ENCODE data around the gene DMBX1. TPM values are rescaled to one million over a fixed set of nuclear protein-coding genes. Genes with fewer than 3 reads are reported as not detected.

DMBX1 gene
- polyA plus RNA-seq, 2 of the 4 experiments (the other 2 are of a cell fraction): 0.44 to 2.2 TPM

- TF ChIP-seq ZSCAN20 (CRISPR knock-in tag; IDR thresholded peaks at IDR 0.05) (no peak), TP53 (CRISPR knock-in tag; IDR thresholded peaks at IDR 0.05) (no peak), NR3C1 (IDR thresholded peaks at IDR 0.05) (no peak), MAZ (IDR thresholded peaks at IDR 0.05; ENCODE audit: borderline replicate concordance, low read depth, low read length) (no peak), EHMT2 (IDR thresholded peaks at IDR 0.05; ENCODE audit: low read depth) (no peak), PBX3 (IDR thresholded peaks at IDR 0.05) (no peak), HOXB13 (CRISPR knock-in tag; IDR thresholded peaks at IDR 0.05; ENCODE audit: low read depth) (no peak), REST (IDR thresholded peaks at IDR 0.05) (no peak)
Measured at GRCh38 chr1:46483589-46483988, 6.0 kb upstream of the DMBX1 start (continued).

GRCh38 chr1:46484783-46485490 lies 4.7 kb upstream of the DMBX1 start:
- Histone ChIP-seq H3K4me3 (no peak overlapping the region), H3K27ac (no peak overlapping the region), H3K9me3 (no peaks in the 10 kb centered on the region), H3K4me1 (no peaks in the 10 kb centered on the region), H3K4me2 (no peak overlapping the region)
- FAIRE-seq: no peak
- ChIA-PET CTCF (interaction anchor here (0.9 to 18.2 kb wide), 3 partner anchors 8 to 46 kb away, joined by 4 to 235 read pairs (median 33); a partner anchor contains a TSS), POLR2A (no interaction called here)
- no peak for TF ChIP-seq ZSCAN20 (CRISPR knock-in tag; IDR thresholded peaks at IDR 0.05)
- TF ChIP-seq ZFP36 (IDR thresholded peaks at IDR 0.05; ENCODE audit: borderline replicate concordance, partially characterized antibody): no peak
- no peak for TF ChIP-seq CEBPB (IDR thresholded peaks at IDR 0.05)
- no peak for TF ChIP-seq RARB (CRISPR knock-in tag; IDR thresholded peaks at IDR 0.05)
- no peak for TF ChIP-seq EHMT2 (IDR thresholded peaks at IDR 0.05; ENCODE audit: low read depth)
- no peak for TF ChIP-seq MAZ (IDR thresholded peaks at IDR 0.05; ENCODE audit: borderline replicate concordance, low read depth, low read length)
- no peak for TF ChIP-seq NPAS2 (CRISPR knock-in tag; IDR thresholded peaks at IDR 0.05; ENCODE audit: borderline replicate concordance)
- TF ChIP-seq TP53 (CRISPR knock-in tag; IDR thresholded peaks at IDR 0.05): no peak
- no peak for TF ChIP-seq FOXS1 (CRISPR knock-in tag; IDR thresholded peaks at IDR 0.05)
- TF ChIP-seq HMGXB4 (CRISPR knock-in tag; IDR thresholded peaks at IDR 0.05; ENCODE audit: borderline replicate concordance): no peak
- no peak for TF ChIP-seq BCL3 (IDR thresholded peaks at IDR 0.05)
- 70% methylated on average over 12 of the region's 14 CpGs for WGBS (ENCODE audit: missing lambda C conversion rate)
- no peak for ATAC-seq
- no peak for DNase-seq (ENCODE audit: low read depth in 1 of 2, low spot score in 1 of 2)

Measured in A549 (cell line).